B cell (primary cell): ENCODE measurements around the gene PDXK. TPM values are rescaled to one million over a fixed set of nuclear protein-coding genes. Genes with fewer than 3 reads are reported as not detected.

Source experiments
- ATAC-seq: fragments of 200-7000 bp; cut with Tn5 transposase; one replicate; pipeline ENCODE4 v1.10.0; 2021; ENCODE audit warnings: low read depth, mild to moderate bottlenecking, moderate number of reproducible peaks, moderate library complexity
- CTCF ChIA-PET: fragments of 350-600 bp; sonication (Branson Sonifier 250); formaldehyde crosslinking; loops from one replicate; lab custom pipeline; 2021; ENCODE audit warnings: antibody characterized with exemption, inconsistent platforms; lab: Charles Lee
- POLR2A ChIA-PET: fragments of 350-600 bp; sonication (Branson Sonifier 250); formaldehyde crosslinking; loops from one replicate; lab custom pipeline; 2021; ENCODE audit warnings: antibody characterized with exemption; lab: Charles Lee
- DNase-seq: peaks from one replicate; pipeline ENCODE4 v3.0.0; 2013
- H2AFZ ChIP-seq: 2 replicates; pipeline ENCODE4 v1.6.1; 2012; ENCODE audit warnings: mild to moderate bottlenecking, low read depth, low read length; ENCODE audit not compliant: insufficient read depth, poor library complexity, severe bottlenecking
- H3K27ac ChIP-seq, 2 donors: 1 replicate in 1 of 2; 2 replicates in 1 of 2; pipeline ENCODE4 v1.5.1; 2012 to 2013; ENCODE audit warnings: low read length in 2 of 2, mild to moderate bottlenecking in 2 of 2, moderate library complexity in 1 of 2
- H3K27me3 ChIP-seq, 4 experiments: fragments of 200-600 bp in 1 of 4; sonication (generic) in 1 of 4; replicated peaks in 1 of 4; 1 replicate in 2 of 4; 2 replicates in 2 of 4; pipeline versions ENCODE4 v1.6.1 to v1.7.0; 2013 to 2016; ENCODE audit warnings: low read length in 3 of 4, mild to moderate bottlenecking in 2 of 4, mixed read lengths in 1 of 4, moderate library complexity in 1 of 4; ENCODE audit not compliant: insufficient read depth in 4 of 4, control insufficient read depth in 3 of 4; ENCODE audit errors: control extremely low read depth in 1 of 4
- H3K36me3 ChIP-seq, 2 experiments: replicated peaks in 1 of 2; 1 replicate in 1 of 2; 2 replicates in 1 of 2; pipeline versions ENCODE4 v1.6.1 to v1.7.1; 2013; ENCODE audit warnings: low read length in 1 of 2; ENCODE audit not compliant: insufficient read depth in 2 of 2, control insufficient read depth in 1 of 2; ENCODE audit errors: control extremely low read depth in 1 of 2, extremely low read depth in 1 of 2
- H3K4me1 ChIP-seq, 2 donors: fragments of 200-600 bp in 1 of 2; sonication (generic) in 1 of 2; 1 replicate in 1 of 2; 2 replicates in 1 of 2; pipeline versions ENCODE4 v1.5.1 to v1.6.1; 2013 to 2017; ENCODE audit warnings: low read length in 2 of 2; ENCODE audit not compliant: control insufficient read depth in 2 of 2, insufficient read depth in 2 of 2
- H3K4me2 ChIP-seq: replicated peaks from 2 replicates; pipeline ENCODE3; 2012; ENCODE audit warnings: mild to moderate bottlenecking, low read depth, low read length; ENCODE audit not compliant: poor library complexity, severe bottlenecking
- H3K4me3 ChIP-seq, 5 experiments: fragments of 200-600 bp in 1 of 5; sonication (generic) in 1 of 5; 1 replicate in 3 of 5; 2 replicates in 2 of 5; pipeline versions ENCODE4 v1.5.1 to v1.7.0; 2011 to 2016; ENCODE audit warnings: low read length in 4 of 5, mild to moderate bottlenecking in 4 of 5, low read depth in 2 of 5, control low read depth in 1 of 5, moderate library complexity in 1 of 5; ENCODE audit not compliant: insufficient read depth in 1 of 5; ENCODE audit errors: control extremely low read depth in 1 of 5, extremely low read depth in 1 of 5
- H3K79me2 ChIP-seq: fragments of 200-600 bp; sonication (generic); one replicate; pipeline ENCODE4 v1.6.0; 2016; ENCODE audit warnings: low read length; ENCODE audit not compliant: control insufficient read depth, insufficient read depth
- H3K9ac ChIP-seq: fragments of 200-600 bp; sonication (generic); 2 replicates; pipeline ENCODE4 v1.6.1; 2017; ENCODE audit warnings: mild to moderate bottlenecking, low read length, moderate library complexity
- H3K9me3 ChIP-seq, 3 donors: one replicate each; pipeline versions ENCODE4 v1.6.1 to v1.7.1; 2013; ENCODE audit warnings: low read length in 2 of 3; ENCODE audit not compliant: control insufficient read depth in 2 of 3, insufficient read depth in 1 of 3; ENCODE audit errors: control extremely low read depth in 1 of 3
- H4K20me1 ChIP-seq: 2 replicates; pipeline ENCODE4 v1.6.0; 2012; ENCODE audit warnings: mild to moderate bottlenecking, low read length; ENCODE audit not compliant: insufficient read depth, control insufficient read depth, poor library complexity, severe bottlenecking
- H3K27ac Mint-ChIP-seq: one replicate; pipeline ENCODE4 v1.8.0; 2021; ENCODE audit warnings: mixed read lengths
- H3K27me3 Mint-ChIP-seq: one replicate; pipeline ENCODE4 v1.8.0; 2021; ENCODE audit warnings: mixed read lengths
- H3K4me1 Mint-ChIP-seq: one replicate; pipeline ENCODE4 v1.8.0; 2021; ENCODE audit warnings: mixed read lengths
- H3K4me3 Mint-ChIP-seq: one replicate; pipeline ENCODE4 v1.8.0; 2021; ENCODE audit warnings: mixed read lengths
- H3K9me3 Mint-ChIP-seq: one replicate; pipeline ENCODE4 v1.8.0; 2022; ENCODE audit warnings: mixed read lengths; ENCODE audit not compliant: insufficient read depth
- CTCF ChIP-seq: fragments of 200-600 bp; IDR thresholded peaks from one replicate; pipeline ENCODE4 v1.8.0; 2022; ENCODE audit warnings: antibody characterized with exemption, mild to moderate bottlenecking
- EZH2 ChIP-seq: IDR thresholded peaks from 2 replicates; pipeline ENCODE4 v1.6.1; 2012; ENCODE audit warnings: borderline replicate concordance, low read depth, mild to moderate bottlenecking, moderate library complexity, low read length; ENCODE audit not compliant: insufficient read depth, poor library complexity, severe bottlenecking
- WGBS: methylation state at CpG from one replicate; pipeline ENCODE4 v1.1.5; 2013; ENCODE audit warnings: missing lambda C conversion rate; ENCODE audit not compliant: insufficient coverage; 5-methylcytosine and 5-hydroxymethylcytosine counted together
- intact Hi-C: fragments of 100-400 bp; cut with micrococcal nuclease; formaldehyde crosslinking; loops from one replicate; pipeline ENCODE4 v1.10.0; 2022
- polyA plus RNA-seq: library from polyadenylated mRNA; depleted of rRNA; stranded (reverse); fragments of >200 nt; gene quantifications from 2 replicates; pipeline ENCODE4 v1.2.3, GENCODE V29; 2012
- total RNA-seq, 2 donors: library from RNA; stranded (reverse); fragments of 120-200 nt in 1 of 2; gene quantifications; 1 replicate in 1 of 2; 2 replicates in 1 of 2; pipeline versions ENCODE4 v1.2.3 to v1.2.4, GENCODE V29; 2013 to 2022

Gene PDXK
- total and polyA plus RNA-seq, 2 donors (not counting 1 experiment from before 2014, with no cell fraction given): 31.1 to 102 TPM

- H3K4me3 ChIP-seq: no peak overlapping the region
- H3K27ac ChIP-seq: no peak overlapping the region
- Mint-ChIP-seq H3K4me1 (peaks cover 8% of the 10 kb centered on the region), H3K9me3 (no peaks in the 10 kb centered on the region), H3K4me3 (no peak overlapping the region), H3K27me3 (peaks cover 7% of the 10 kb centered on the region), H3K27ac (no peak overlapping the region)
- no peaks in the 10 kb centered on the region for H4K20me1 ChIP-seq
- TF ChIP-seq CTCF: no peak
- TF ChIP-seq EZH2: no peak
- intact Hi-C loops: no loop called here
- ChIA-PET POLR2A (no interaction called here), CTCF (interaction anchor here (0.7 kb wide), 1 partner anchor 8 kb away, joined by 3 read pairs; no protein-coding TSS in a partner anchor)
- no peak overlapping the region for H3K9ac ChIP-seq
- H3K4me2 ChIP-seq: no peak overlapping the region
- peaks cover 0 to 6% (median 0%) of the 10 kb centered on the region in 3 donors for H3K9me3 ChIP-seq
- no peaks in the 10 kb centered on the region for H3K79me2 ChIP-seq
- H3K27me3 ChIP-seq: no peaks in the 10 kb centered on the region
- no peaks in the 10 kb centered on the region for H3K36me3 ChIP-seq
- WGBS: 92% methylated on average over 34 of the region's 34 CpGs
- no peaks in the 10 kb centered on the region for H3K4me1 ChIP-seq
- no peak for ATAC-seq
- no peak for DNase-seq
- H2AFZ ChIP-seq: no peak overlapping the region
Observed at GRCh38 chr21:43766734-43767497, 48.0 kb downstream of the PDXK start.

- no peaks in the 10 kb centered on the region for H3K36me3 ChIP-seq
- H3K27ac ChIP-seq: no peak overlapping the region
- H3K4me3 Mint-ChIP-seq: no peak overlapping the region
- no peak overlapping the region for H3K4me3 ChIP-seq
- no peak overlapping the region for H3K27ac Mint-ChIP-seq
- intact Hi-C loops: no loop called here
- H3K27me3 ChIP-seq: no peaks in the 10 kb centered on the region
- 94% methylated on average over 13 of the region's 15 CpGs for WGBS
- no peaks in the 10 kb centered on the region for H3K4me1 ChIP-seq
- no peak overlapping the region for H3K4me2 ChIP-seq
- no peaks in the 10 kb centered on the region for H3K9me3 Mint-ChIP-seq
- no peaks in the 10 kb centered on the region for H4K20me1 ChIP-seq
- H3K9ac ChIP-seq: no peak overlapping the region
- no peak overlapping the region for H2AFZ ChIP-seq
- DNase-seq: no peak
- H3K79me2 ChIP-seq: no peaks in the 10 kb centered on the region
- H3K4me1 Mint-ChIP-seq: peaks cover 8% of the 10 kb centered on the region
- peaks cover 0 to 6% (median 0%) of the 10 kb centered on the region in 3 donors for H3K9me3 ChIP-seq
- no peak for ATAC-seq
- TF ChIP-seq CTCF (no peak), EZH2 (no peak)
- peaks cover 7% of the 10 kb centered on the region for H3K27me3 Mint-ChIP-seq
- POLR2A ChIA-PET: no interaction called here
- CTCF ChIA-PET: no interaction called here
Observed at GRCh38 chr21:43767498-43767983, 48.6 kb downstream of the PDXK start.
